Adrenal gland (tissue), 12 donors: ENCODE results near the gene SLC5A6. TPM values are rescaled to one million over a fixed set of nuclear protein-coding genes. Genes with fewer than 3 reads are reported as not detected.

ENCODE experiments used
- DNase-seq, 7 donors: peaks; one replicate each; pipeline ENCODE4 v3.0.0-alpha.2; 2019 to 2020
- H3K27ac ChIP-seq, 5 donors: fragments of 200-600 bp; sonication (generic) in 4 of 5; 1 replicate in 3 of 5; 2 replicates in 2 of 5; pipeline versions ENCODE4 v1.5.1 to v1.8.0; 2016 to 2020; ENCODE audit warnings: mild to moderate bottlenecking in 1 of 5
- H3K27me3 ChIP-seq: fragments of 200-600 bp; 2 replicates; pipeline ENCODE4 v1.8.0; 2021
- H3K36me3 ChIP-seq, 2 donors: fragments of 200-600 bp; replicated peaks in 1 of 2; 1 replicate in 1 of 2; 2 replicates in 1 of 2; pipeline versions ENCODE4 v1.5.1 to v1.8.0; 2018 to 2022
- H3K4me1 ChIP-seq, 2 donors: fragments of 200-600 bp; replicated peaks in 1 of 2; 1 replicate in 1 of 2; 2 replicates in 1 of 2; pipeline versions ENCODE4 v1.5.1 to v1.8.0; 2018 to 2021
- H3K4me3 ChIP-seq, 4 donors: fragments of 200-600 bp; sonication (generic) in 3 of 4; one replicate each; pipeline ENCODE4 v1.5.1; 2016 to 2018
- H3K9me3 ChIP-seq, 3 donors: fragments of 200-600 bp; sonication (generic) in 1 of 3; replicated peaks in 1 of 3; 1 replicate in 2 of 3; 2 replicates in 1 of 3; pipeline versions ENCODE4 v1.5.1 to v1.8.0; 2016 to 2021
- CTCF ChIP-seq, 6 experiments: fragments of 450-650 bp in 4 of 6; fragments of 200-600 bp in 2 of 6; sonication (generic) in 1 of 6; IDR thresholded peaks; 1 replicate in 5 of 6; 2 replicates in 1 of 6; pipeline versions ENCODE4 v1.5.1 to v1.8.0; 2016 to 2021; ENCODE audit warnings: antibody characterized with exemption in 6 of 6, mild to moderate bottlenecking in 2 of 6, moderate library complexity in 1 of 6
- POLR2A ChIP-seq, 2 donors: fragments of 450-650 bp; IDR thresholded peaks; one replicate each; pipeline ENCODE4 v1.6.1; 2017; ENCODE audit warnings: antibody characterized with exemption in 2 of 2, mild to moderate bottlenecking in 2 of 2, moderate library complexity in 1 of 2
- WGBS, 4 donors: extraction: QIAGEN DNeasy Blood & Tissue Kit in 2 of 4; methylation state at CpG; one replicate each; pipeline versions ENCODE4 v1.1.5 to v1.1.7; 2013 to 2017; 5-methylcytosine and 5-hydroxymethylcytosine counted together
- intact Hi-C, 2 donors: fragments of 100-400 bp; cut with DNase I; formaldehyde crosslinking; loops; one replicate each; pipeline versions ENCODE4 v1.14.1 to v1.15.0; 2022 to 2023
- polyA plus RNA-seq, 3 donors: library from polyadenylated mRNA; stranded (reverse); fragments of 200-250 nt in 2 of 3; fragments of 350-450 nt in 1 of 3; fragmentation: Illumina TruSeq in 1 of 3; extraction: RNeasy Lipid Tissue Mini Kit (QIAGEN cat#74804) in 1 of 3; gene quantifications; one replicate each; pipeline ENCODE4 v1.2.3, GENCODE V29; 2013 to 2014
- total RNA-seq, 9 donors: library from RNA; depleted of rRNA in 4 of 9; stranded (reverse); fragments of >200 nt in 4 of 9; fragments of 120-200 nt in 1 of 9; fragmentation: NEBNext Ultra II Directional in 1 of 9; extraction: Animal tissue kit (Norgen Biotek cat#: 25700) in 1 of 9; gene quantifications; one replicate each; pipeline versions ENCODE4 v1.1.0 to v1.2.4, GENCODE V29; 2013 to 2023
- donor health status: healthy with polysubstance abuse.
- donor health status: Bipolar disorder and iron deficiency.
- donor health status: DM: yes; HTN: yes; CAD: no.
- donor health status: DM: no; HTN: no; CAD: no.
- donor health status: DM: no; HTN: no; CAD: no.
- donor health status: DM: yes; HTN: yes; CAD: no.

SLC5A6 gene
- total and polyA plus RNA-seq, 12 donors: 13.5 to 35.0 (median 18.3) TPM

GRCh38 chr2:27218614-27219013 lies 6.5 kb upstream of the SLC5A6 start:
- Histone ChIP-seq H3K36me3 (peaks cover 0 to 26% of the 10 kb centered on the region in 2 donors), H3K9me3 (no peaks in the 10 kb centered on the region), H3K4me3 (no peak overlapping the region), H3K27ac (no peak overlapping the region), H3K27me3 (no peaks in the 10 kb centered on the region), H3K4me1 (peaks cover 3 to 12% of the 10 kb centered on the region in 2 donors)
- TF ChIP-seq POLR2A (IDR thresholded peaks at IDR 0.05) (no peak), CTCF (IDR thresholded peaks at IDR 0.05) (no peak)
- intact Hi-C loops: no loop called here
- no peak for DNase-seq
- 84 to 93% (median 91%) methylated on average over 4 of the region's 4 CpGs for WGBS, 4 donors

DNA sequence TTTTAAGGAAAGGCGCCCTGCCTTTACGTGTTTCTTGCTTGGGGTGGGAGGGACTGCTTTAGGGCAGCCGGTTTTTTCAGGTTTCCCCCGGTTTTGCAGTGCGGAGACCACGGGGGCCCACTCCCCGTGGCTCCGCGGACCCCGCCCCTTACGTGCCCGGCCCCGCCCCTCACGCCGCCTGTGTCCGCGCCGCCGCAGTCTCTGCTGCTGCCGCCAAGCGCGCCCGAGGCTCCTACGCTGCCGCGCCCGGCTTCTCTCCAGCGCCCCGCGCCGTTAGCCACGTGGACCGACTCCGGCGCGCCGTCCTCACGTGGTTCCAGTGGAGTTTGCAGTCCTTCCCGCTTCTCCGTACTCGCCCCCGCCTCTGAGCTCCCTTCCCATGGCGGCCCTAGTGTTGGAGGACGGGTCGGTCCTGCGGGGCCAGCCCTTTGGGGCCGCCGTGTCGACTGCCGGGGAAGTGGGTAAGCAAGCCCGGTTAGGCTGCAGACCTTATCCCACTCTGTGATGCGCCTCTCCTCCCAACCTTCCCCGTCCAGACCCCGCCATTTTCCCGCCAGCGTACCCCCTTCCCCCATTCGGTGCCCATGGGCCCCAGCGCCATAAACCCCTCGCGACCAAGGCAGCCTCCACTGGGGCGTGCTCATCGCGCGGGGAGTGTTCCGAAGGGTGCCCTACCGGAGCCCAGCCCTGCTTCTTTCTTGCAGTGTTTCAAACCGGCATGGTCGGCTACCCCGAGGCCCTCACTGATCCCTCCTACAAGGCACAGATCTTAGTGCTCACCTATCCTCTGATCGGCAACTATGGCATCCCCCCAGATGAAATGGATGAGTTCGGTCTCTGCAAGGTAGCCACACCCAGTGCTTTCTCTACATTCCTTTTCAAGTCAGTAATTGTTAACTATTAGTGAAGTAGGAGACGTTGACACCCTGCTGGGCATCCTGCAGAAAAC lies 5.4 kb upstream of the SLC5A6 start, which contains the start of gene CAD:
Gene CAD (plus strand): TSS at position 197 of the 949 bp plus-strand sequence. CDS start 183 bp downstream, at position 380.
- Histone ChIP-seq H3K9me3 (no peaks in the 10 kb centered on the region), H3K4me3 (peak within 1 kb of the TSS; percentile 25 to 76 (median 43)), H3K27me3 (no peaks in the 10 kb centered on the region), H3K27ac (peak within 1 kb of the TSS in 3 of 5 donors; percentile 29 to 67 (median 54)), H3K4me1 (peaks cover 10 to 19% of the 10 kb centered on the region in 2 donors), H3K36me3 (peaks cover 0 to 14% of the 10 kb centered on the region in 2 donors)
- DNase-seq: peak; percentile 83 to 89 (median 84)
- TF ChIP-seq CTCF (IDR thresholded peaks at IDR 0.05): peak in 5 of 6 experiments; percentile 11 to 55 (median 38)
- TF ChIP-seq POLR2A (IDR thresholded peaks at IDR 0.05): peak in 1 of 2 donors; percentile 15
- intact Hi-C loops: no loop called here
- WGBS, 4 donors: 1 to 3% (median 2%) methylated on average over 33 to 72 of the region's 72 CpGs

DNA sequence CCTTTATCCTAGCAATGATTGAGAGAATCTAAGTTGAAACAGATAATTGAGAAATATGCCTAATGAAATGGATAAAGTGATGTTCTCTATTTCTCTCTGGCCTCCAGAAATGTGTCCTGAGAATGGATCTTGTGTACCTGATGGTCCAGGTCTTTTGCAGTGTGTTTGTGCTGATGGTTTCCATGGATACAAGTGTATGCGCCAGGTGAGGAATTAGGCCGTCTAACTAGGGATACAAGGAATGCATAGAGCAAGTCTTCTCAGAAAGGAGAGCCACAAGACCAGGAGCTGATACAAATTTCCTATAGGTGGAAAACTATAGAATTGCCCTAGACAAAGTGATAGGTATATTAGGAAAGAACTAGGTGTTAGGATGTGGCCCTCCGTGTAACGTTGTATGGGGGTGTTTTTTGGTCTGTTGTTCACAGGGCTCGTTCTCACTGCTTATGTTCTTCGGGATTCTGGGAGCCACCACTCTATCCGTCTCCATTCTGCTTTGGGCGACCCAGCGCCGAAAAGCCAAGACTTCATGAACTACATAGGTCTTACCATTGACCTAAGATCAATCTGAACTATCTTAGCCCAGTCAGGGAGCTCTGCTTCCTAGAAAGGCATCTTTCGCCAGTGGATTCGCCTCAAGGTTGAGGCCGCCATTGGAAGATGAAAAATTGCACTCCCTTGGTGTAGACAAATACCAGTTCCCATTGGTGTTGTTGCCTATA lies 4.5 kb upstream of the SLC5A6 start:
- no peaks in the 10 kb centered on the region for H3K27me3 ChIP-seq
- no peak for TF ChIP-seq CTCF (IDR thresholded peaks at IDR 0.05)
- no peak for TF ChIP-seq POLR2A (IDR thresholded peaks at IDR 0.05)
- DNase-seq: peak in 1 of 7 donors; percentile 13
- peak overlapping the region in 3 of 4 donors; percentile 25 to 76 (median 55) for H3K4me3 ChIP-seq
- intact Hi-C loops: no loop called here
- 75 to 82% (median 77%) methylated on average over 13 of the region's 13 CpGs for whole genome bisulfite sequencing, 4 donors
- H3K27ac ChIP-seq: peak overlapping the region in 2 of 5 donors; percentile 29 to 54
- peaks cover 0 to 6% of the 10 kb centered on the region in 2 donors for H3K36me3 ChIP-seq
- H3K4me1 ChIP-seq: peaks cover 10 to 19% of the 10 kb centered on the region in 2 donors
- H3K9me3 ChIP-seq: no peaks in the 10 kb centered on the region

DNA sequence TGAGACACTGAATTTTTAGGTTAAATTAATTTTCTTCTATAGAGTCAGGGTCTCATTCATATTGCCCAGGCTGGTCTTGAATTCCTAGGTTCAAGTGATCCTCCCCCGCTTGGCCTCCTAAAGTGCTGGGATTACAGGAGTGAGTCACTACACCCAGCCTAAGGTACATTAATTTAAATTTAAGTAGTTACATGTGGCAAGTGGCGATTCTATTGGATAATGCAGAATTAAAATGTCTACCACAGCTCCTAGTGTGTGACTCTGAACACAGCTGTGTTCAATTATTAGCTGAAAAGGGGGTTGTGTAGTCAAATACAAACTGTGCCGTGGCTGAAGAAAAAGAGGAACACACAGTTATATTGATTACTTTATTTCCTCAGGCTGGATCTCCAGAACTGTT lies 2.9 kb upstream of the SLC5A6 start:
- no peaks in the 10 kb centered on the region for H3K36me3 ChIP-seq
- no peak overlapping the region for H3K4me3 ChIP-seq
- H3K27ac ChIP-seq: no peak overlapping the region
- no peaks in the 10 kb centered on the region for H3K9me3 ChIP-seq
- WGBS, 4 donors: 88 to 94% (median 91%) methylated on average over 3 of the region's 3 CpGs
- H3K4me1 ChIP-seq: peaks cover 10 to 24% of the 10 kb centered on the region in 2 donors
- H3K27me3 ChIP-seq: no peaks in the 10 kb centered on the region
- intact Hi-C loops: no loop called here
- TF ChIP-seq POLR2A (IDR thresholded peaks at IDR 0.05) (no peak), CTCF (IDR thresholded peaks at IDR 0.05) (no peak)
- DNase-seq: no peak
